OCI-LY1 (cell line): ENCODE results near the gene ANKS3.

Experiments
- H2AFZ ChIP-seq: fragments of 200-600 bp; sonication (generic), shearing (Covaris generic); 2 replicates; pipeline ENCODE4 v1.6.0; 2014; ENCODE audit warnings: antibody characterized with exemption, mild to moderate bottlenecking, low read length
- H3F3A ChIP-seq: fragments of 200-600 bp; sonication (generic), shearing (Covaris generic); 2 replicates; pipeline ENCODE4 v1.6.0; 2014; ENCODE audit warnings: mild to moderate bottlenecking, antibody characterized with exemption, low read length, moderate library complexity; ENCODE audit not compliant: insufficient read depth
- H3K27ac ChIP-seq: fragments of 200-600 bp; sonication (generic); 2 replicates; pipeline ENCODE4 v1.5.1; 2014; ENCODE audit warnings: low read length, mixed run types, mild to moderate bottlenecking, low read depth; ENCODE audit not compliant: poor library complexity, severe bottlenecking
- H3K27me3 ChIP-seq: fragments of 200-600 bp; sonication (generic); 2 replicates; pipeline ENCODE4 v1.6.0; 2014; ENCODE audit warnings: antibody characterized with exemption, mild to moderate bottlenecking, low read length, moderate library complexity; ENCODE audit not compliant: insufficient read depth
- H3K36me3 ChIP-seq: fragments of 200-600 bp; sonication (generic); 2 replicates; pipeline ENCODE4 v1.6.1; 2014; ENCODE audit warnings: mild to moderate bottlenecking, antibody characterized with exemption, low read length, moderate library complexity, mixed read lengths; ENCODE audit not compliant: insufficient read depth
- H3K4me1 ChIP-seq: fragments of 200-600 bp; sonication (generic); 2 replicates; pipeline ENCODE4 v1.5.1; 2014; ENCODE audit warnings: mild to moderate bottlenecking, low read length, moderate library complexity; ENCODE audit not compliant: insufficient read depth, severe bottlenecking
- H3K4me2 ChIP-seq: fragments of 200-600 bp; sonication (generic), shearing (Covaris generic); 2 replicates; pipeline ENCODE4 v1.6.1; 2014; ENCODE audit warnings: low read length
- H3K4me3 ChIP-seq: fragments of 200-600 bp; sonication (generic); 2 replicates; pipeline ENCODE4 v1.5.1; 2014; ENCODE audit warnings: low read length, low read depth, mild to moderate bottlenecking, mixed read lengths; ENCODE audit not compliant: poor library complexity, severe bottlenecking
- H3K79me2 ChIP-seq: fragments of 200-600 bp; shearing (Covaris generic); 2 replicates; pipeline ENCODE4 v1.6.1; 2016; ENCODE audit warnings: mixed run types, low read length, mixed read lengths; ENCODE audit not compliant: insufficient read depth
- H3K9ac ChIP-seq: fragments of 200-600 bp; sonication (generic), shearing (Covaris generic); 2 replicates; pipeline ENCODE4 v1.6.1; 2014; ENCODE audit warnings: mild to moderate bottlenecking, low read length, mixed read lengths
- H3K9me2 ChIP-seq: fragments of 200-600 bp; sonication (generic), shearing (Covaris generic); 2 replicates; pipeline ENCODE4 v1.6.1; 2014; ENCODE audit warnings: low read depth, mild to moderate bottlenecking, low read length, mixed read lengths
- H3K9me3 ChIP-seq: fragments of 200-600 bp; shearing (Covaris generic); 2 replicates; pipeline ENCODE4 v1.6.1; 2014; ENCODE audit warnings: low read length, mixed read lengths
- H4K20me1 ChIP-seq: fragments of 200-600 bp; sonication (generic), shearing (Covaris generic); 2 replicates; pipeline ENCODE4 v1.6.0; 2016; ENCODE audit warnings: mild to moderate bottlenecking, low read length; ENCODE audit not compliant: insufficient read depth
- CTCF ChIP-seq: fragments of 200-600 bp; sonication (generic), shearing (Covaris generic); IDR thresholded peaks from 2 replicates; pipeline ENCODE4 v1.5.1; 2017; ENCODE audit warnings: mild to moderate bottlenecking, antibody characterized with exemption, low read length, moderate library complexity, mixed read lengths
- EZH2 ChIP-seq: fragments of 200-600 bp; sonication (generic), shearing (Covaris generic); IDR thresholded peaks from 2 replicates; pipeline ENCODE4 v1.8.0; 2017; ENCODE audit warnings: borderline replicate concordance, mixed run types, mild to moderate bottlenecking, antibody characterized with exemption, low read length, moderate library complexity, mixed read lengths

Gene ANKS3

GRCh38 chr16:4673387-4674046 is 60.6 kb downstream of the ANKS3 start:
- Histone ChIP-seq H3K9me2 (no peaks in the 10 kb centered on the region), H4K20me1 (no peaks in the 10 kb centered on the region), H3K27me3 (no peaks in the 10 kb centered on the region), H3K4me3 (no peak overlapping the region), H3K9ac (no peak overlapping the region), H2AFZ (no peak overlapping the region), H3K4me2 (no peak overlapping the region), H3K79me2 (no peaks in the 10 kb centered on the region), H3K36me3 (peaks cover 17% of the 10 kb centered on the region), H3K27ac (no peak overlapping the region), H3K4me1 (no peaks in the 10 kb centered on the region), H3F3A (no peaks in the 10 kb centered on the region), H3K9me3 (no peaks in the 10 kb centered on the region)
- no peak for TF ChIP-seq EZH2
- no peak for TF ChIP-seq CTCF

GRCh38 chr16:4668313-4668960 is 65.6 kb downstream of the ANKS3 start:
- Histone ChIP-seq H2AFZ (no peak overlapping the region), H3K27me3 (no peaks in the 10 kb centered on the region), H3K27ac (no peak overlapping the region), H3K36me3 (peaks cover 49% of the 10 kb centered on the region), H4K20me1 (no peaks in the 10 kb centered on the region), H3F3A (no peaks in the 10 kb centered on the region), H3K4me2 (no peak overlapping the region), H3K9me2 (no peaks in the 10 kb centered on the region), H3K79me2 (no peaks in the 10 kb centered on the region), H3K9me3 (no peaks in the 10 kb centered on the region), H3K4me1 (peaks cover 17% of the 10 kb centered on the region), H3K4me3 (no peak overlapping the region), H3K9ac (no peak overlapping the region)
- TF ChIP-seq CTCF (no peak), EZH2 (no peak)

- Histone ChIP-seq H3K27me3 (no peaks in the 10 kb centered on the region), H3K4me1 (peaks cover 19% of the 10 kb centered on the region), H3K9me2 (no peaks in the 10 kb centered on the region), H3F3A (no peaks in the 10 kb centered on the region), H3K27ac (no peak overlapping the region), H2AFZ (no peak overlapping the region), H4K20me1 (no peaks in the 10 kb centered on the region), H3K79me2 (no peaks in the 10 kb centered on the region), H3K4me2 (no peak overlapping the region), H3K36me3 (peaks cover 49% of the 10 kb centered on the region), H3K9me3 (no peaks in the 10 kb centered on the region), H3K9ac (no peak overlapping the region), H3K4me3 (no peak overlapping the region)
- TF ChIP-seq EZH2 (no peak), CTCF (no peak)
These were observed 66.7 kb downstream of the ANKS3 start for GRCh38 chr16:4667203-4667963.
